SK-N-SH treated with all-trans-retinoic acid at 6 μM for 48 hours (cell line): Measurements from ENCODE around the gene LRRC41.
A peak's percentile ranks its signal among the peaks of the same experiment; 100 is the strongest.

Experiments used
- ATAC-seq: fragments of 200-7000 bp; cut with Tn5 transposase; 3 replicates; pipeline ENCODE4 v1.9.1; 2020; ENCODE audit warnings: mild to moderate bottlenecking, moderate library complexity
- ARNTL ChIP-seq: fragments of 450-650 bp; formaldehyde crosslinking; IDR thresholded peaks from 2 replicates; pipeline ENCODE4 v1.5.0; 2020; ENCODE audit warnings: low read depth, mild to moderate bottlenecking, moderate library complexity, borderline replicate concordance
- CREB5 ChIP-seq: fragments of 250-450 bp; sonication (Bioruptor Pico); IDR thresholded peaks from 2 replicates; pipeline ENCODE4 v1.5.1; 2020; ENCODE audit warnings: low read depth, mild to moderate bottlenecking, moderate library complexity
- CSDC2 ChIP-seq: fragments of 250-450 bp; sonication (Bioruptor Pico); IDR thresholded peaks from 2 replicates; pipeline ENCODE4 v1.5.0; 2020; ENCODE audit warnings: mild to moderate bottlenecking, moderate library complexity
- ESRRG ChIP-seq: fragments of 250-450 bp; sonication (Bioruptor Pico); IDR thresholded peaks from 2 replicates; pipeline ENCODE4 v1.6.1; 2021; ENCODE audit warnings: mild to moderate bottlenecking
- GLIS3 ChIP-seq: fragments of 250-450 bp; sonication (Bioruptor Pico); IDR thresholded peaks from 2 replicates; pipeline ENCODE4 v1.5.0; 2020; ENCODE audit warnings: mild to moderate bottlenecking, moderate library complexity
- ISL1 ChIP-seq: fragments of 250-450 bp; sonication (Bioruptor Pico); IDR thresholded peaks from 2 replicates; pipeline ENCODE4 v2.1.2; 2022; ENCODE audit warnings: mild to moderate bottlenecking, moderate library complexity
- OSR1 ChIP-seq: fragments of 250-450 bp; sonication (Bioruptor Pico); IDR thresholded peaks from 2 replicates; pipeline ENCODE4 v1.8.0; 2022; ENCODE audit warnings: moderate library complexity, mild to moderate bottlenecking, inconsistent platforms
- PPARA ChIP-seq: fragments of 250-450 bp; sonication (Bioruptor Pico); IDR thresholded peaks from 2 replicates; pipeline ENCODE4 v1.5.0; 2020; ENCODE audit warnings: mild to moderate bottlenecking, borderline replicate concordance
- SNAI2 ChIP-seq: fragments of 250-450 bp; sonication (Bioruptor Pico); IDR thresholded peaks from 2 replicates; pipeline ENCODE4 v1.5.0; 2020; ENCODE audit warnings: mild to moderate bottlenecking, moderate library complexity
- TCF4 ChIP-seq: fragments of 250-450 bp; sonication (Bioruptor Pico); IDR thresholded peaks from 2 replicates; pipeline ENCODE4 v1.8.0; 2021; ENCODE audit warnings: mild to moderate bottlenecking, moderate library complexity, borderline replicate concordance
- TOX ChIP-seq: fragments of 250-450 bp; sonication (Bioruptor Pico); IDR thresholded peaks from 2 replicates; pipeline ENCODE4 v1.8.0; 2021; ENCODE audit warnings: mild to moderate bottlenecking, moderate library complexity, borderline replicate concordance
- ZC3H10 ChIP-seq: fragments of 250-450 bp; sonication (Bioruptor Pico); IDR thresholded peaks from 2 replicates; pipeline ENCODE4 v1.5.1; 2021; ENCODE audit warnings: mild to moderate bottlenecking, moderate library complexity
- ZFP3 ChIP-seq: fragments of 250-450 bp; sonication (Bioruptor Pico); IDR thresholded peaks from 2 replicates; pipeline ENCODE4 v1.5.0; 2020; ENCODE audit warnings: mild to moderate bottlenecking, moderate library complexity
- ZFP30 ChIP-seq: fragments of 450-650 bp; formaldehyde crosslinking; IDR thresholded peaks from 2 replicates; pipeline ENCODE4 v1.5.0; 2022; ENCODE audit warnings: mild to moderate bottlenecking, moderate library complexity
- ZNF565 ChIP-seq: fragments of 450-650 bp; formaldehyde crosslinking; conservative IDR thresholded peaks from 2 replicates; pipeline ENCODE4 v1.5.0; 2020; ENCODE audit warnings: low read depth, mild to moderate bottlenecking, moderate library complexity
- ZNF70 ChIP-seq: fragments of 450-650 bp; formaldehyde crosslinking; IDR thresholded peaks from 2 replicates; pipeline ENCODE4 v1.5.0; 2020; ENCODE audit warnings: mild to moderate bottlenecking, moderate library complexity
- ZNF8 ChIP-seq: fragments of 450-650 bp; formaldehyde crosslinking; IDR thresholded peaks from 2 replicates; pipeline ENCODE4 v1.5.0; 2020; ENCODE audit warnings: mild to moderate bottlenecking, moderate library complexity
- TF ChIP-seq, protein P1 (sequence below): fragments of 250-450 bp; sonication (Bioruptor Pico); IDR thresholded peaks from 2 replicates; pipeline ENCODE4 v1.5.0; 2020; ENCODE audit warnings: mild to moderate bottlenecking, moderate library complexity
- TF ChIP-seq, protein P2 (sequence below): fragments of 250-450 bp; sonication (Bioruptor Pico); IDR thresholded peaks from 2 replicates; pipeline ENCODE4 v1.8.0; 2021; ENCODE audit warnings: low read depth, mild to moderate bottlenecking, moderate library complexity, borderline replicate concordance
- TF ChIP-seq, protein P3 (sequence below): fragments of 250-450 bp; sonication (Bioruptor Pico); IDR thresholded peaks from 2 replicates; pipeline ENCODE4 v1.5.1; 2021; ENCODE audit warnings: mild to moderate bottlenecking, moderate library complexity

The LRRC41 gene

GRCh38 chr1:46302641-46303037, 777 bp downstream of the LRRC41 start:
- ATAC-seq, result peak; percentile 23
- no peak for TF ChIP-seq TOX
- no peak for TF ChIP-seq ZFP3 (CRISPR knock-in tag)
- no peak for TF ChIP-seq ARNTL (CRISPR knock-in tag)
- TF ChIP-seq PPARA, result no peak
- no peak for TF ChIP-seq ESRRG (CRISPR knock-in tag)
- TF ChIP-seq ISL1 (CRISPR knock-in tag), result no peak
- TF ChIP-seq, protein P1, sequence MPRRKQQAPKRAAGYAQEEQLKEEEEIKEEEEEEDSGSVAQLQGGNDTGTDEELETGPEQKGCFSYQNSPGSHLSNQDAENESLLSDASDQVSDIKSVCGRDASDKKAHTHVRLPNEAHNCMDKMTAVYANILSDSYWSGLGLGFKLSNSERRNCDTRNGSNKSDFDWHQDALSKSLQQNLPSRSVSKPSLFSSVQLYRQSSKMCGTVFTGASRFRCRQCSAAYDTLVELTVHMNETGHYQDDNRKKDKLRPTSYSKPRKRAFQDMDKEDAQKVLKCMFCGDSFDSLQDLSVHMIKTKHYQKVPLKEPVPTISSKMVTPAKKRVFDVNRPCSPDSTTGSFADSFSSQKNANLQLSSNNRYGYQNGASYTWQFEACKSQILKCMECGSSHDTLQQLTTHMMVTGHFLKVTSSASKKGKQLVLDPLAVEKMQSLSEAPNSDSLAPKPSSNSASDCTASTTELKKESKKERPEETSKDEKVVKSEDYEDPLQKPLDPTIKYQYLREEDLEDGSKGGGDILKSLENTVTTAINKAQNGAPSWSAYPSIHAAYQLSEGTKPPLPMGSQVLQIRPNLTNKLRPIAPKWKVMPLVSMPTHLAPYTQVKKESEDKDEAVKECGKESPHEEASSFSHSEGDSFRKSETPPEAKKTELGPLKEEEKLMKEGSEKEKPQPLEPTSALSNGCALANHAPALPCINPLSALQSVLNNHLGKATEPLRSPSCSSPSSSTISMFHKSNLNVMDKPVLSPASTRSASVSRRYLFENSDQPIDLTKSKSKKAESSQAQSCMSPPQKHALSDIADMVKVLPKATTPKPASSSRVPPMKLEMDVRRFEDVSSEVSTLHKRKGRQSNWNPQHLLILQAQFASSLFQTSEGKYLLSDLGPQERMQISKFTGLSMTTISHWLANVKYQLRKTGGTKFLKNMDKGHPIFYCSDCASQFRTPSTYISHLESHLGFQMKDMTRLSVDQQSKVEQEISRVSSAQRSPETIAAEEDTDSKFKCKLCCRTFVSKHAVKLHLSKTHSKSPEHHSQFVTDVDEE (CRISPR knock-in tag), result no peak
- TF ChIP-seq CREB5 (CRISPR knock-in tag), result no peak
- TF ChIP-seq, protein P2, sequence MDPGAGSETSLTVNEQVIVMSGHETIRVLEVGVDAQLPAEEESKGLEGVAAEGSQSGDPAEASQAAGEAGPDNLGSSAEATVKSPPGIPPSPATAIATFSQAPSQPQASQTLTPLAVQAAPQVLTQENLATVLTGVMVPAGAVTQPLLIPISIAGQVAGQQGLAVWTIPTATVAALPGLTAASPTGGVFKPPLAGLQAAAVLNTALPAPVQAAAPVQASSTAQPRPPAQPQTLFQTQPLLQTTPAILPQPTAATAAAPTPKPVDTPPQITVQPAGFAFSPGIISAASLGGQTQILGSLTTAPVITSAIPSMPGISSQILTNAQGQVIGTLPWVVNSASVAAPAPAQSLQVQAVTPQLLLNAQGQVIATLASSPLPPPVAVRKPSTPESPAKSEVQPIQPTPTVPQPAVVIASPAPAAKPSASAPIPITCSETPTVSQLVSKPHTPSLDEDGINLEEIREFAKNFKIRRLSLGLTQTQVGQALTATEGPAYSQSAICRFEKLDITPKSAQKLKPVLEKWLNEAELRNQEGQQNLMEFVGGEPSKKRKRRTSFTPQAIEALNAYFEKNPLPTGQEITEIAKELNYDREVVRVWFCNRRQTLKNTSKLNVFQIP (CRISPR knock-in tag), result no peak
- TF ChIP-seq, protein P3, sequence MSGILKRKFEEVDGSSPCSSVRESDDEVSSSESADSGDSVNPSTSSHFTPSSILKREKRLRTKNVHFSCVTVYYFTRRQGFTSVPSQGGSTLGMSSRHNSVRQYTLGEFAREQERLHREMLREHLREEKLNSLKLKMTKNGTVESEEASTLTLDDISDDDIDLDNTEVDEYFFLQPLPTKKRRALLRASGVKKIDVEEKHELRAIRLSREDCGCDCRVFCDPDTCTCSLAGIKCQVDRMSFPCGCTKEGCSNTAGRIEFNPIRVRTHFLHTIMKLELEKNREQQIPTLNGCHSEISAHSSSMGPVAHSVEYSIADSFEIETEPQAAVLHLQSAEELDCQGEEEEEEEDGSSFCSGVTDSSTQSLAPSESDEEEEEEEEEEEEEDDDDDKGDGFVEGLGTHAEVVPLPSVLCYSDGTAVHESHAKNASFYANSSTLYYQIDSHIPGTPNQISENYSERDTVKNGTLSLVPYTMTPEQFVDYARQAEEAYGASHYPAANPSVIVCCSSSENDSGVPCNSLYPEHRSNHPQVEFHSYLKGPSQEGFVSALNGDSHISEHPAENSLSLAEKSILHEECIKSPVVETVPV (CRISPR knock-in tag), result no peak
- TF ChIP-seq ZC3H10, result no peak
- no peak for TF ChIP-seq ZNF70 (CRISPR knock-in tag)
- no peak for TF ChIP-seq ZNF8 (CRISPR knock-in tag)

GRCh38 chr1:46301808-46302640, 1.4 kb downstream of the LRRC41 start:
- ATAC-seq, result peak; percentile 21
- TF ChIP-seq, protein P3 (CRISPR knock-in tag), result no peak
- TF ChIP-seq OSR1 (no peak), ZC3H10 (no peak), ARNTL (CRISPR knock-in tag) (no peak), ZFP30 (CRISPR knock-in tag) (no peak), GLIS3 (CRISPR knock-in tag) (no peak)
- TF ChIP-seq, all 23 proteins: peak for 0

- TF ChIP-seq ZFP30 (CRISPR knock-in tag) (no peak), SNAI2 (CRISPR knock-in tag) (no peak), TCF4 (CRISPR knock-in tag) (no peak), ZNF8 (CRISPR knock-in tag) (no peak), PPARA (no peak), CSDC2 (CRISPR knock-in tag) (no peak), ARNTL (CRISPR knock-in tag) (no peak), ESRRG (CRISPR knock-in tag) (no peak), GLIS3 (CRISPR knock-in tag) (no peak), ZNF565 (CRISPR knock-in tag) (no peak)
- peak; percentile 1; the same call in 1 of the 3 replicates for ATAC-seq
These were observed 2.0 kb downstream of the LRRC41 start for GRCh38 chr1:46301406-46301807.
